Measurements from ENCODE around the gene GSDME.

Gene GSDME

DNA sequence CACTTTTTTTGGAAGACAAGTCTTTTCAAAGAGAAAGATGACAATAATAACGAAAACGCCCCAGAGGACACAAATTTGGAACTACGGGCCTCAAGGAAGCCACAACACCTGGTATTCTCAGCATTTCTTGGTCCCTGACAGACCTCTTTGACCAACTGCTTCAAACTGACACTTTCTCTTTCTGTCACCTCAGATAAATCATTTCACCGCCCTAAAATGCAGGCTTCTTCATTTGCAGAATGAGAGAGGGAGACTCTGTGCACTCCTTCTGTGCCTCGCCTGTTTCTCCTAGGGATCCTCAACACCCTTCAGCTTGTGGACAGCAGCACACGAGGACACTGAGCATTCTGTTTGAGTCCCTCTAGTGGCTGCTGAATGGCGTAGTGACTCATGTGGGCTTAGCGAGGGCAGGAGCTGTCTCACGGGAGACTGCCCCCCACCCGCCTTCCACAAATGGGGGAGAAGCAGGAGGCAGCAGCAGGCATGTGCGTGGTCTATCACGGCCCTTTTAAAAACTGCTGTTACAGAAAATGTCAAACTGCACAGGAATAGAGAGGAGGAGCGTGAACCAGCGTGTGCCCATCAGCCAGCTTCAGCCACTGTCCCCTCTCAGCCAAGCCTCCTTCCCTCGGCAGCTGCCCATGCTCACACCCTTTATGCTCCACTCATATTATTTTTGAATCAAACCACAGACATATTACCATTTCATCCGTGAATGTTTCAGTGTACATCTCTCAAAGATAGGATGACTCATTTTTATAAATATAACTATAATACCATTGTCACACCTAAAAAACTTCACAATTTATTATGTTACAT lies 41.4 kb downstream of the GSDME start:
- H3K27me3 Mint-ChIP-seq: peaks cover 48% of the 10 kb centered on the region
- peaks cover 8% of the 10 kb centered on the region for H3K4me1 Mint-ChIP-seq (ENCODE audit: low read depth)
- H3K9me3 Mint-ChIP-seq: no peaks in the 10 kb centered on the region

GRCh38 chr7:24715171-24715570 lies 42.1 kb downstream of the GSDME start:
- Mint-ChIP-seq H3K4me1 (ENCODE audit: low read depth) (peaks cover 8% of the 10 kb centered on the region), H3K27ac (no peak overlapping the region), H3K36me3 (ENCODE audit: low read depth) (no peaks in the 10 kb centered on the region), H3K27me3 (peaks cover 48% of the 10 kb centered on the region), H3K9me3 (no peaks in the 10 kb centered on the region), H3K4me3 (no peak overlapping the region)
- DNase-seq: no peak

More for the DNA sequence above, 41.4 kb downstream of the GSDME start:
- H3K36me3 Mint-ChIP-seq (ENCODE audit: low read depth): no peaks in the 10 kb centered on the region
- H3K4me3 Mint-ChIP-seq: no peak overlapping the region
- DNase-seq: no peak
- no peak overlapping the region for H3K27ac Mint-ChIP-seq

DNA sequence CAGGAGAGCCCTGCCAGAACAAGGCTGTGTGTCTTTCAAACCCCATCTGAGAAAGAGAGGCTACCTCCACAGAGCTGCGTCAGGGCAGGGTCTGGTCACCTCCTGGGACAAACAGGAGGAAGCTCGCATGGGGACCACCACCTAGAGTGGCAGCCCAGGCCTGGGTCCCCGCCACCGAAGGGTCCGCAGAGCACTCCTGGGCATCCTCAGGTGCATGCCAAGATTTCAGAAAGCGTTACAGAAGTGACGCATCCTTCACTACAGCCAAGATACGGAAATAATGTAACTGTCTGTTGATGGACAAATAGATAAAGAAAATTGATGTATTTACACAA lies 42.6 kb downstream of the GSDME start:
- no peaks in the 10 kb centered on the region for H3K36me3 Mint-ChIP-seq (ENCODE audit: low read depth)
- no peak overlapping the region for H3K27ac Mint-ChIP-seq
- peaks cover 8% of the 10 kb centered on the region for H3K4me1 Mint-ChIP-seq (ENCODE audit: low read depth)
- DNase-seq: no peak
- H3K4me3 Mint-ChIP-seq: no peak overlapping the region
- peaks cover 47% of the 10 kb centered on the region for H3K27me3 Mint-ChIP-seq
- no peaks in the 10 kb centered on the region for H3K9me3 Mint-ChIP-seq

- Mint-ChIP-seq H3K36me3 (ENCODE audit: low read depth) (no peaks in the 10 kb centered on the region), H3K27ac (no peak overlapping the region), H3K4me1 (ENCODE audit: low read depth) (peaks cover 8% of the 10 kb centered on the region), H3K27me3 (peaks cover 44% of the 10 kb centered on the region), H3K9me3 (no peaks in the 10 kb centered on the region), H3K4me3 (no peak overlapping the region)
- DNase-seq: no peak
Observed at GRCh38 chr7:24713850-24714675, 43.2 kb downstream of the GSDME start.

- no peak overlapping the region for H3K4me3 Mint-ChIP-seq
- no peaks in the 10 kb centered on the region for H3K36me3 Mint-ChIP-seq (ENCODE audit: low read depth)
Observed at GRCh38 chr7:24713039-24713793, 44.0 kb downstream of the GSDME start.

GRCh38 chr7:24709585-24710360 lies 47.5 kb downstream of the GSDME start:
- no peaks in the 10 kb centered on the region for H3K4me1 Mint-ChIP-seq (ENCODE audit: low read depth)
- H3K27ac Mint-ChIP-seq: no peak overlapping the region
- H3K27me3 Mint-ChIP-seq: peaks cover 14% of the 10 kb centered on the region
- H3K4me3 Mint-ChIP-seq: no peak overlapping the region
- no peaks in the 10 kb centered on the region for H3K9me3 Mint-ChIP-seq
- DNase-seq: no peak
- no peaks in the 10 kb centered on the region for H3K36me3 Mint-ChIP-seq (ENCODE audit: low read depth)

More at GRCh38 chr7:24713039-24713793, 44.0 kb downstream of the GSDME start:
- Mint-ChIP-seq H3K27me3 (peaks cover 38% of the 10 kb centered on the region), H3K9me3 (no peaks in the 10 kb centered on the region), H3K27ac (no peak overlapping the region), H3K4me1 (ENCODE audit: low read depth) (peaks cover 8% of the 10 kb centered on the region)
- DNase-seq: no peak

DNA sequence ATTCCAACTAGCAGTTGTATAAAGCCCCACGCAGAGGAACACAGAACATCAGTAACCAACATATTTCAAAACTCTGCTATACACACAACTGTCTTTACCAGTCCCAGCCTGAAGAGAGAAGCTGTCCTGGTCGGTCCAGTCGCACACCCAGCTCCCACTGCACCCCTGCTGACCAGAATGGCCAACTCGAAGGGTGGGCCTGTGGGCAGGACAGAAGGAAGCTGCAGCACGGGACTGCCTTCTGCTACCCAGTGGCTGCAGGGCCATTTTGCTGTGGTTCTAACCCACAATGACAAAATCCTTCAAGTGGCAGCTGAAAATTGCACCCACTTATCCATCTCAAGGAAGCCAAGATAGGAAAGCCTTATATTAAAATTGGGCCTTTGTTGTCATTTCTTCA lies 48.2 kb downstream of the GSDME start:
- no peak for DNase-seq
- Mint-ChIP-seq H3K4me3 (no peak overlapping the region), H3K27me3 (peaks cover 12% of the 10 kb centered on the region), H3K4me1 (ENCODE audit: low read depth) (no peaks in the 10 kb centered on the region), H3K27ac (no peak overlapping the region), H3K36me3 (ENCODE audit: low read depth) (no peaks in the 10 kb centered on the region), H3K9me3 (no peaks in the 10 kb centered on the region)

DNA sequence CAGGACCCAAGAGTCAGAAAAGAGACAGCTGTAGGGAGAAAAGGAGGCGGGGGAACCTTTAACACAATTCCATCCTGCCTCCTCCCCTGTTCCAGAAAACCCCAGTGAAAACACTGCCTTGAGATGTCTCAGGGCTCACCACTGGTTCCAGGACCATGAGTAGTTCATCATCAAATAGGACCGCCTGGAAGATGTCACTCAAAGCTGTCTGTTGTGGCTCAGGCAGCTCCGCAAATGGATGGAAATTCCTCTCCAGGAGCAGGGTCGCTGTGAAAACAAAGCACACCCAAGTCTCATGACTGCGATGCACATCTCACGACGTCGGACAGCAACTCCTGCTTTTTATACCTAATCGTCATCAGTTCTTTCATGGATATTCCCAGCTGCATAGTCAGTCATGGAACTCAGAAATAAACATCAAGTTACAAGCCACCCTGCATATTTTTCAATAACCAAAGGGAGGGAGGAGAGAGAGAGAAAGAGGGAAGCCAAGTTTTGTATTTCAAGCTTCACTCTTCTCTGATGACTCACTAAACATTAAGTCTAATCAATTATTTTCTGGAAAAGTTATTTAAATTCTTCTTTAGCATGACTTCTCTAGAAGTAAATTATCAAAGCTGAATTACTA lies 49.2 kb downstream of the GSDME start:
- Mint-ChIP-seq H3K36me3 (ENCODE audit: low read depth) (no peaks in the 10 kb centered on the region), H3K27me3 (peaks cover 8% of the 10 kb centered on the region), H3K4me3 (no peak overlapping the region), H3K4me1 (ENCODE audit: low read depth) (no peaks in the 10 kb centered on the region), H3K27ac (no peak overlapping the region), H3K9me3 (no peaks in the 10 kb centered on the region)
- no peak for DNase-seq

- no peak for DNase-seq
- no peaks in the 10 kb centered on the region for H3K27me3 Mint-ChIP-seq
- no peak overlapping the region for H3K4me3 Mint-ChIP-seq
- no peaks in the 10 kb centered on the region for H3K4me1 Mint-ChIP-seq (ENCODE audit: low read depth)
- no peak overlapping the region for H3K27ac Mint-ChIP-seq
- H3K36me3 Mint-ChIP-seq (ENCODE audit: low read depth): no peaks in the 10 kb centered on the region
- no peaks in the 10 kb centered on the region for H3K9me3 Mint-ChIP-seq
Observed at GRCh38 chr7:24706211-24707170, 50.8 kb downstream of the GSDME start.

DNA sequence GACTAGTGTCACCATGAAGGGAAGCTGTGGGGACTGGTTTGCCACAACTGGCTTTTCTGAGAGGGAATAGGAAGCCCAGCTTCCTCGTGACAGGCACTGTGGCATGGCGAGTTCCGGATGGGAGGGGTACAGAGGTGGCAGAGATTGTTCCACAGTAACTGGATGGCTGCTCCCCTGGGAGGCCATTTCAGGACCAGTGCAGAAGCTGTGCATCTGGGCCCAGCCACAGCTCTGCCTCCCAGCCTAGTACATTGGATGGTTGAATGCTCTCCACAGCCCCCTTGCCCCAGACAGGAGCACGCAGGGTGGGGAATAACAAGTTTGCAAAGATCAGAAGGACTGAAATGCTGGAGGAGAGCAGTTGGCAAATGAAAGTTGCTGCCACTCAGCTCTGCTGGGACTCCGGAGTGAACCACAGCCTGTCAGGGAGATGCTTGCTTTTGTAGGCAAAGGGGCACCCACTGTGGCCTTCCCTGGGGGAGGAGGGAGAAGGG lies 51.8 kb downstream of the GSDME start:
- Mint-ChIP-seq H3K27ac (no peak overlapping the region), H3K27me3 (no peaks in the 10 kb centered on the region), H3K9me3 (no peaks in the 10 kb centered on the region), H3K4me1 (ENCODE audit: low read depth) (no peaks in the 10 kb centered on the region), H3K36me3 (ENCODE audit: low read depth) (peaks cover 2% of the 10 kb centered on the region), H3K4me3 (no peak overlapping the region)
- DNase-seq: no peak

DNA sequence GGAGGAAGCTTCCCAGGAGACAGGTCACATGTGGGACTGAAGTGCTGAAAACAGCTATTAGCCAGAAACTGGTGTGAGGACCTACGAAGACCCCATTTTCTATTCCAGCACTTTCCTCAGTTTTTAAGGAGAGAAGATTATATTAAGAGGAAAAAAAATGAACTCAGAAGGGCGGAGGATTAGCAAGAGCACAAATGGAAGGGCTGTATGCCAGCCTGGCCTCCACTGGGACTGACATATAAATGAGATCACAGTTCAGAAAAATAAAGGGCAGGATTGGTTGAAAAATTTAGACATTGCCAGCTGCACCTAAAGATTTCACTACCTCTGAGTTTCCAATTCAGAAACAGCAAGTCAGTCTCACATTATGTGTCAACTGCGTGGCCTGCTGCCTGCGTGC lies 53.0 kb downstream of the GSDME start:
- Mint-ChIP-seq H3K4me3 (no peak overlapping the region), H3K27me3 (no peaks in the 10 kb centered on the region), H3K9me3 (no peaks in the 10 kb centered on the region), H3K36me3 (ENCODE audit: low read depth) (peaks cover 6% of the 10 kb centered on the region), H3K4me1 (ENCODE audit: low read depth) (no peaks in the 10 kb centered on the region), H3K27ac (no peak overlapping the region)
- no peak for DNase-seq

- Mint-ChIP-seq H3K27me3 (no peaks in the 10 kb centered on the region), H3K4me3 (no peak overlapping the region), H3K27ac (no peak overlapping the region), H3K4me1 (ENCODE audit: low read depth) (no peaks in the 10 kb centered on the region), H3K9me3 (no peaks in the 10 kb centered on the region), H3K36me3 (ENCODE audit: low read depth) (peaks cover 10% of the 10 kb centered on the region)
- no peak for DNase-seq
Observed at GRCh38 chr7:24703296-24703695, 54.0 kb downstream of the GSDME start.

DNA sequence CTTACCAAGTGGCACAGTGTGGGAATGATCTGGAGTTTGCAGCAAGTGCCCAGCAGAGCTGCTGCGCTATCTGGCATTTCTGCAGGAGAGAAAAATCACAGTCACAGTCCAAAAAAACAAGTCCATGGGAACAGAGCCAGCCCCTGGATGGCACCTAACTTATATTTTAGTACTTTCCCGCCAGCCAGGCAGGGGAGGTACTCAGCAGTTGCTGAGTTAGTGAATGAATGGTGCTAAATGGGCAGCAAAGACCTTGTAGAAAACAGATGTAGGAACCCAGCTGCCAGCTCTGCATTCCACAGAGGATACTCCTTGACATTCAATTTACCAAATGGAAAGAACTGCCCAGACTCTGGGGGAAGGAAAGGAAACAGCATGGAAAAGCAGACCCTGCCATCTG lies 54.5 kb downstream of the GSDME start:
- DNase-seq: no peak
- Mint-ChIP-seq H3K36me3 (ENCODE audit: low read depth) (peaks cover 10% of the 10 kb centered on the region), H3K4me3 (no peak overlapping the region), H3K27me3 (no peaks in the 10 kb centered on the region), H3K27ac (no peak overlapping the region), H3K4me1 (ENCODE audit: low read depth) (no peaks in the 10 kb centered on the region), H3K9me3 (no peaks in the 10 kb centered on the region)
